Mesenchymal stem cell (in vitro differentiated cells and primary cell): ENCODE measurements around the gene CD276.

Experiments used
- DNase-seq: peaks from one replicate; pipeline ENCODE4 v3.0.0-alpha.2; 2013
- H2AFZ ChIP-seq: one replicate; pipeline ENCODE4 v1.6.1; 2013; ENCODE audit warnings: low read depth, mild to moderate bottlenecking, control low read depth, inconsistent platforms, low read length, moderate library complexity
- H2AK5ac ChIP-seq: 2 replicates; pipeline ENCODE4 v1.6.1; 2013; ENCODE audit warnings: low read length, moderate library complexity, mild to moderate bottlenecking, inconsistent platforms; ENCODE audit not compliant: severe bottlenecking
- H2BK120ac ChIP-seq: one replicate; pipeline ENCODE4 v1.6.1; 2013; ENCODE audit warnings: low read depth, mild to moderate bottlenecking, inconsistent platforms, low read length, moderate library complexity
- H2BK12ac ChIP-seq, 2 experiments: one replicate each; pipeline ENCODE4 v1.6.1; 2013; ENCODE audit warnings: inconsistent platforms in 2 of 2, low read length in 2 of 2, mild to moderate bottlenecking in 2 of 2, moderate library complexity in 2 of 2, control low read depth in 1 of 2
- H2BK15ac ChIP-seq: one replicate; pipeline ENCODE4 v1.6.1; 2013; ENCODE audit warnings: mild to moderate bottlenecking, low read depth, inconsistent platforms; ENCODE audit not compliant: poor library complexity, severe bottlenecking
- H2BK5ac ChIP-seq: 2 replicates; pipeline ENCODE4 v1.6.1; 2013; ENCODE audit warnings: low read depth, mild to moderate bottlenecking, low read length, control low read depth, inconsistent platforms; ENCODE audit not compliant: poor library complexity, severe bottlenecking
- H3K14ac ChIP-seq, 2 experiments: one replicate each; pipeline ENCODE4 v1.6.1; 2013; ENCODE audit warnings: inconsistent platforms in 2 of 2, low read length in 2 of 2, control low read depth in 1 of 2, mild to moderate bottlenecking in 1 of 2, moderate library complexity in 1 of 2
- H3K18ac ChIP-seq, 2 experiments: one replicate each; pipeline ENCODE4 v1.6.1; 2013; ENCODE audit warnings: inconsistent platforms in 2 of 2, low read length in 2 of 2, control low read depth in 1 of 2, low read depth in 1 of 2, mild to moderate bottlenecking in 1 of 2
- H3K23ac ChIP-seq, 2 experiments: one replicate each; pipeline ENCODE4 v1.6.1; 2013; ENCODE audit warnings: inconsistent platforms in 2 of 2, low read length in 2 of 2, mild to moderate bottlenecking in 2 of 2, moderate library complexity in 2 of 2, control low read depth in 1 of 2
- H3K27ac ChIP-seq: 2 replicates; pipeline ENCODE4 v1.5.1; 2013; ENCODE audit warnings: mild to moderate bottlenecking, moderate library complexity, low read length, control low read depth, inconsistent platforms; ENCODE audit not compliant: poor library complexity, severe bottlenecking
- H3K27me3 ChIP-seq, 2 experiments: 2 replicates each; pipeline versions ENCODE4 v1.6.1 to v1.7.0; 2013; ENCODE audit warnings: low read length in 2 of 2, mild to moderate bottlenecking in 2 of 2, moderate library complexity in 2 of 2, control low read depth in 1 of 2, inconsistent platforms in 1 of 2; ENCODE audit not compliant: control insufficient read depth in 1 of 2, insufficient read depth in 1 of 2
- H3K36me3 ChIP-seq, 2 experiments: 2 replicates each; pipeline versions ENCODE4 v1.6.1 to v1.7.0; 2013; ENCODE audit warnings: low read length in 2 of 2, control low read depth in 1 of 2, inconsistent platforms in 1 of 2, low read depth in 1 of 2, mild to moderate bottlenecking in 1 of 2; ENCODE audit not compliant: insufficient read depth in 2 of 2, control insufficient read depth in 1 of 2
- H3K4ac ChIP-seq, 2 experiments: one replicate each; pipeline ENCODE4 v1.6.1; 2013; ENCODE audit warnings: inconsistent platforms in 2 of 2, low read length in 2 of 2, mild to moderate bottlenecking in 2 of 2, moderate library complexity in 2 of 2, control low read depth in 1 of 2, low read depth in 1 of 2
- H3K4me1 ChIP-seq: 2 replicates; pipeline ENCODE4 v1.6.1; 2013; ENCODE audit warnings: low read depth, low read length, control low read depth; ENCODE audit not compliant: control insufficient read depth, insufficient read depth
- H3K4me2 ChIP-seq: 2 replicates; pipeline ENCODE4 v1.6.1; 2013; ENCODE audit warnings: low read length, mild to moderate bottlenecking, inconsistent platforms; ENCODE audit not compliant: poor library complexity, severe bottlenecking
- H3K4me3 ChIP-seq, 2 experiments: 2 replicates each; pipeline versions ENCODE4 v1.5.1 to v1.7.0; 2013; ENCODE audit warnings: low read length in 2 of 2, mild to moderate bottlenecking in 2 of 2, control low read depth in 1 of 2, low read depth in 1 of 2; ENCODE audit not compliant: insufficient read depth in 1 of 2
- H3K79me1 ChIP-seq: replicated peaks from 2 replicates; pipeline ENCODE4 v1.6.1; 2013; ENCODE audit warnings: mild to moderate bottlenecking, control low read depth, low read length, inconsistent platforms; ENCODE audit not compliant: poor library complexity, severe bottlenecking
- H3K9ac ChIP-seq: 2 replicates; pipeline ENCODE4 v1.7.0; 2013; ENCODE audit warnings: mild to moderate bottlenecking, low read length, moderate library complexity
- H3K9me3 ChIP-seq: 2 replicates; pipeline ENCODE4 v1.7.0; 2013; ENCODE audit warnings: mild to moderate bottlenecking, low read length; ENCODE audit not compliant: control insufficient read depth
- H4K8ac ChIP-seq: one replicate; pipeline ENCODE4 v1.6.1; 2013; ENCODE audit warnings: inconsistent platforms, mild to moderate bottlenecking, low read length, moderate library complexity
- H4K91ac ChIP-seq: one replicate; pipeline ENCODE4 v1.6.1; 2013; ENCODE audit warnings: mild to moderate bottlenecking, low read length, inconsistent platforms
- WGBS: methylation state at CpG from one replicate; pipeline ENCODE4 v1.1.7; 2013; ENCODE audit warnings: mixed read lengths; 5-methylcytosine and 5-hydroxymethylcytosine counted together

Gene CD276

DNA sequence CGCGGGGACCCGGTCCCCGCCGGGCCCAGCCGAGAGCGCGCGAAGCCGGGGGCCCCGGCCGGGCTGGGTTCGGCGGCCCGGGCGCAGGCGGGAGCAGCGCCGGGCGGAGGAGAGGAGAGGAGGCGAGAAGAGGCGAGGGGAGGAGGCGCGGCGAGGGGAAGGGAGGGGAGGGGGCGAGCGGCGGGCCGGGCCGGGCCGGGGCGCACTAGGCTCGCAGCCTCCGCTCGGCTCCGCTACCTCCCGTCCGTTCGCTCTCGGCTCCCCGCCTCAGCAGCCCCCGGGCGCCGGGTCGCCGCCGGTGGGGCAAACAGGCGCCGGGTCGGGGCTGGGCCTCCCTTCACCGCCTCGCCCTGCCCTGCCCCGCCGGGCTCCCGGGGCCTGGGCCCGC lies 68.6 kb downstream of the CD276 start:
- Histone ChIP-seq H3K27ac (no peak overlapping the region), H3K23ac (no peak overlapping the region), H3K27me3 (peaks cover 31 to 81% of the 10 kb centered on the region in 2 experiments), H3K9ac (peak overlapping the region; percentile 60), H3K4me1 (peaks cover 18% of the 10 kb centered on the region), H3K9me3 (no peaks in the 10 kb centered on the region), H2AK5ac (no peak overlapping the region), H3K36me3 (no peaks in the 10 kb centered on the region), H3K4me3 (peak overlapping the region; percentile 50 to 73), H2BK15ac (no peak overlapping the region), H4K8ac (no peak overlapping the region), H3K79me1 (no peaks in the 10 kb centered on the region), H3K4ac (no peak overlapping the region), H2BK5ac (no peak overlapping the region), H4K91ac (no peak overlapping the region), H3K4me2 (peak overlapping the region; percentile 91), H3K18ac (no peak overlapping the region), H3K14ac (no peak overlapping the region), H2AFZ (no peak overlapping the region), H2BK12ac (no peak overlapping the region), H2BK120ac (no peak overlapping the region)
- DNase-seq: peak; percentile 9
- WGBS: 1% methylated on average over 16 of the region's 56 CpGs

DNA sequence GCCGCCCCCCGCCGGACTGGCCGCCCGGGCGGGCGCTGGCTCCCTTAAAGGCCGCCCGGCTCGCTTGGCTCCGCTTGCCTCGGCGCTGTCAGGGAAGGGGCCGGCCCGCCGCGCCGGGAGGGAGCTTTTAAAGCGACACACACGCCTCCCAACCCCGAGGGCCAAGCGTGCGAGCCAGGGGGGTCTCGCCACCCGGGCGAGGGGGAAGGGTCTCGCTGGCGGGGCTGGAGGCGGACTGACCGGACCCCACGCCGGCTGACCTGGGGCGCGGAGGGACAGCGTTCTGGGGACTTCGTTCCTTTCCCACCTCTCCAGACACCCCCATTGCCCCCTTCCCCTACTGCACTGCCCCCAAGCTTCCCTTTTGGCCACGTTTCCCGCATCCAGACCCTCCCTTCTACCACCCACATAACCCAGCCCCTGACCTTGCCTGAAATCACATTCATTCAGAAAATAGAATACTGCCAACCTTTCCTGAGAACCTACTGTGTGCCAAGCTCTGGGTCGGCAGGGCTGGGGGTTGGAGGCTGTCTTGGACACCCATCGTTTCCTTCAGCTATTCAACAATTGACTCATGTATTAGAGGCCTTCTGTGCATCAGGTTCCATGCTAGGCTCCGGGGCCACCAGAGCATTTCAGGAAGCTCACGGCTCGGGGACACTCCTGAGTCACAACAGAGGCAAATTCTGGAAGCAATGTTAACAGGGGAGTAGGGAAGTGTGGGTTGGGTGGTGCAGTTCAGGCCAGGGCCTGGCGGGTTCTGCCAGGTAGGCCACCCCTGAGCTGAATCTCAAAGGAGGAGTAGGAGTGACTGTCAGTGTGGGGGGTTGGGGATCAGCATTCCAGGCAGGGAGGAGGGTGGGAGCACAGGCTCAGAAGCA lies 69.3 kb downstream of the CD276 start, which contains the start of gene INSYN1:
TSS of gene INSYN1 (minus strand) at position 102 of the 881 bp plus-strand sequence. CDS start 2,221 bp downstream, outside the sequence.
- Histone ChIP-seq H2AK5ac (no peak within 1 kb of the TSS), H3K27ac (no peak within 1 kb of the TSS), H3K27me3 (peaks cover 38 to 81% of the 10 kb centered on the region in 2 experiments), H3K36me3 (no peaks in the 10 kb centered on the region), H2BK5ac (no peak within 1 kb of the TSS), H3K9me3 (no peaks in the 10 kb centered on the region), H2BK120ac (no peak within 1 kb of the TSS), H3K4ac (no peak within 1 kb of the TSS), H3K9ac (peak within 1 kb of the TSS; percentile 60), H4K91ac (no peak within 1 kb of the TSS), H2AFZ (peak within 1 kb of the TSS; percentile 6), H3K4me3 (peak within 1 kb of the TSS; percentile 50 to 73), H2BK12ac (no peak within 1 kb of the TSS), H3K4me1 (peaks cover 18% of the 10 kb centered on the region), H3K79me1 (no peaks in the 10 kb centered on the region), H4K8ac (no peak within 1 kb of the TSS), H3K23ac (peak within 1 kb of the TSS in 1 of 2 experiments; percentile 30), H3K14ac (no peak within 1 kb of the TSS), H3K4me2 (peak within 1 kb of the TSS; percentile 91), H2BK15ac (no peak within 1 kb of the TSS), H3K18ac (no peak within 1 kb of the TSS)
- 23% methylated on average over 25 of the region's 44 CpGs for WGBS
- peak; percentile 40 for DNase-seq

DNA sequence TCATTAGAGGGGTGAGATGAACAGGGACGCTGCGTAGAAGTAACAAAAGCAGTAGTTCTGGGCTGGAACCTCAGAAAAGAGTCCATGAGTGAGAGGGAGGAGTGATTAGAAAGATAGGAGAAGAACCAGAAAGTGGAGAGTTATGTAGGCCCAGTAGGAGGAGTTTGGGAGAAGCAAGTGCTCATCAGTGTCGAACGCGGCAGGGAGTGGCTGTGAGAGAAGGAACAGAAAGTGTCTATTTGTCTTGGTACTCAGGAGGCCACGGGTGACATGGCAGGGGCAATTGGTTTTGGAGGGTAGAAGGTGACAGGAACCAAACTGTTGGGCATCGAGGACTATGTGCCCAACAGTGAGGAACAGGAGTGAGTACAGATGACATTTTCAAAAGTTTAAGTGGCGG lies 70.3 kb downstream of the CD276 start:
- Histone ChIP-seq H2BK15ac (no peak overlapping the region), H3K9me3 (no peaks in the 10 kb centered on the region), H3K23ac (peak overlapping the region in 1 of 2 experiments; percentile 70), H3K18ac (no peak overlapping the region), H2BK120ac (no peak overlapping the region), H3K4ac (no peak overlapping the region), H4K91ac (no peak overlapping the region), H2BK12ac (no peak overlapping the region), H3K4me2 (no peak overlapping the region), H3K9ac (no peak overlapping the region), H4K8ac (no peak overlapping the region), H3K79me1 (no peaks in the 10 kb centered on the region), H3K14ac (no peak overlapping the region), H3K27me3 (peaks cover 45 to 80% of the 10 kb centered on the region in 2 experiments), H3K4me3 (no peak overlapping the region), H3K27ac (no peak overlapping the region), H2AK5ac (no peak overlapping the region), H2BK5ac (no peak overlapping the region), H2AFZ (no peak overlapping the region), H3K4me1 (peaks cover 18% of the 10 kb centered on the region), H3K36me3 (no peaks in the 10 kb centered on the region)
- WGBS: 68% methylated on average over 8 of the region's 8 CpGs
- DNase-seq: no peak

DNA sequence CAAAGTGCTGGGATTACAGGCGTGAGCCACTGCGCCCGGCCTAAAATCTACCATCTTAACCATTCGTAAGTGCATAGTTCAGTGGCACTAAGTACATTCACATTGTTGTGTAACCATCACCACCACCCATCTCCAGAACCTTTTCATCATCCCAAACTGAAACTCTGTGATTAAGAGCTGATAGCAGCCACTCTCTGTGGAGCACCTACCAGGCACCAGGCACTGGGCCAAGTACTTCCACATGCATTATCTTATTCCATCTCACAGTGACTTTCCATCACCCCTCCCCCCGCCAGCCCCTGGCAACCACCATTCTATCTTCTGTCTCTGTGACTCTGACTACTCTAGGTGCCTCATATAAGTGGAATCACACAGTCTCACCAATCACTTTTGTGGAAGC lies 71.3 kb downstream of the CD276 start:
- no peaks in the 10 kb centered on the region for H3K36me3 ChIP-seq
- no peak overlapping the region for H3K4me2 ChIP-seq
- no peak overlapping the region for H3K23ac ChIP-seq
- no peak overlapping the region for H3K4ac ChIP-seq
- peaks cover 51 to 80% of the 10 kb centered on the region in 2 experiments for H3K27me3 ChIP-seq
- no peak overlapping the region for H2AFZ ChIP-seq
- no peak overlapping the region for H3K9ac ChIP-seq
- no peak overlapping the region for H4K91ac ChIP-seq
- no peak overlapping the region for H3K27ac ChIP-seq
- H2BK5ac ChIP-seq: no peak overlapping the region
- no peak overlapping the region for H2BK120ac ChIP-seq
- H2BK12ac ChIP-seq: no peak overlapping the region
- H3K18ac ChIP-seq: no peak overlapping the region
- no peaks in the 10 kb centered on the region for H3K79me1 ChIP-seq
- no peak overlapping the region for H3K4me3 ChIP-seq
- peaks cover 18% of the 10 kb centered on the region for H3K4me1 ChIP-seq
- H2BK15ac ChIP-seq: no peak overlapping the region
- no peak overlapping the region for H2AK5ac ChIP-seq
- no peak for DNase-seq
- H3K14ac ChIP-seq: no peak overlapping the region
- no peak overlapping the region for H4K8ac ChIP-seq
- 94% methylated on average over 5 of the region's 5 CpGs for WGBS
- no peaks in the 10 kb centered on the region for H3K9me3 ChIP-seq
